GM18498 (cell line): ENCODE measurements around the gene BMP7.

Experiments
- ATAC-seq: cut with Tn5 transposase; IDR thresholded peaks from one replicate; pipeline ENCODE4 v1.9.1; 2021; ENCODE audit warnings: mild to moderate bottlenecking, moderate library complexity; ENCODE audit not compliant: unreplicated experiment

Gene BMP7

GRCh38 chr20:57234556-57235251, 31.7 kb downstream of the BMP7 start:
- ATAC-seq = no peak

GRCh38 chr20:57231951-57232428, 34.5 kb downstream of the BMP7 start:
- ATAC-seq = no peak

- no peak for ATAC-seq
These were observed 35.3 kb downstream of the BMP7 start for GRCh38 chr20:57231161-57231560.

GRCh38 chr20:57230247-57230646, 36.2 kb downstream of the BMP7 start:
- ATAC-seq = no peak

GRCh38 chr20:57229490-57229889, 37.0 kb downstream of the BMP7 start:
- ATAC-seq = no peak

GRCh38 chr20:57225830-57226229, 40.6 kb downstream of the BMP7 start:
- no peak for ATAC-seq

- no peak for ATAC-seq
These were observed 41.2 kb downstream of the BMP7 start for GRCh38 chr20:57225197-57225733.

- no peak for ATAC-seq
These were observed 41.8 kb downstream of the BMP7 start for GRCh38 chr20:57224641-57225138.

- no peak for ATAC-seq
These were observed 42.6 kb downstream of the BMP7 start for GRCh38 chr20:57223648-57224489.

- ATAC-seq = no peak
These were observed 43.9 kb downstream of the BMP7 start for GRCh38 chr20:57222631-57222950.

GRCh38 chr20:57221916-57222630, 44.4 kb downstream of the BMP7 start:
- no peak for ATAC-seq

- ATAC-seq = no peak
These were observed 45.9 kb downstream of the BMP7 start for GRCh38 chr20:57220337-57221145.

- no peak for ATAC-seq
These were observed 47.3 kb downstream of the BMP7 start for GRCh38 chr20:57219071-57219677.

- ATAC-seq = no peak
These were observed 48.0 kb downstream of the BMP7 start for GRCh38 chr20:57218489-57218888.

- no peak for ATAC-seq
These were observed 48.6 kb downstream of the BMP7 start for GRCh38 chr20:57217802-57218201.

GRCh38 chr20:57216669-57217068, 49.8 kb downstream of the BMP7 start:
- no peak for ATAC-seq

GRCh38 chr20:57215826-57216471, 50.5 kb downstream of the BMP7 start:
- ATAC-seq = no peak

GRCh38 chr20:57215426-57215825, 51.0 kb downstream of the BMP7 start:
- no peak for ATAC-seq

- no peak for ATAC-seq
These were observed 51.5 kb downstream of the BMP7 start for GRCh38 chr20:57214948-57215347.
